Measurements from ENCODE around the gene GIT1.

- TF ChIP-seq CTCF (IDR thresholded peaks at IDR 0.05; ENCODE audit: insufficient read depth, low read length, poor library complexity, severe bottlenecking) (no peak), EZH2phosphoT487 (conservative IDR thresholded peaks at IDR 0.05; ENCODE audit: low read length) (no peak)
These were observed 20.9 kb upstream of the GIT1 start for GRCh38 chr17:29610395-29610794.
